Keratinocyte (primary cell): Measurements from ENCODE around the gene WNT7A. TPM values are rescaled to one million over a fixed set of nuclear protein-coding genes. Genes with fewer than 3 reads are reported as not detected.

Source experiments
- DNase-seq: peaks from one replicate; pipeline ENCODE4 v3.0.0-alpha.2; 2011; ENCODE audit warnings: low read depth, missing footprints, low spot score
- FAIRE-seq: peaks from 2 replicates; lab custom pipeline; 2011; peaks lifted over from hg19 to GRCh38; lab: Jason Lieb, UNC
- H2AFZ ChIP-seq: 2 replicates; pipeline ENCODE4 v1.6.0; 2012; ENCODE audit warnings: low read length, control low read depth, inconsistent platforms; ENCODE audit not compliant: control insufficient read depth
- H3K27ac ChIP-seq: 2 replicates; pipeline ENCODE4 v1.5.1; 2011; ENCODE audit warnings: low read length; ENCODE audit not compliant: control insufficient read depth, insufficient read depth
- H3K27me3 ChIP-seq: 3 replicates; pipeline ENCODE4 v1.6.0; 2011; ENCODE audit warnings: low read length; ENCODE audit not compliant: control insufficient read depth, insufficient read depth; ENCODE audit errors: extremely low read depth
- H3K36me3 ChIP-seq, 2 experiments: 2 replicates in 1 of 2; 3 replicates in 1 of 2; pipeline ENCODE4 v1.5.1; 2011; ENCODE audit warnings: low read length in 2 of 2, mild to moderate bottlenecking in 1 of 2; ENCODE audit not compliant: control insufficient read depth in 2 of 2, insufficient read depth in 2 of 2; ENCODE audit errors: extremely low read depth in 1 of 2
- H3K4me1 ChIP-seq: 3 replicates; pipeline ENCODE4 v1.5.1; 2011; ENCODE audit warnings: low read length; ENCODE audit not compliant: control insufficient read depth, insufficient read depth; ENCODE audit errors: extremely low read depth
- H3K4me2 ChIP-seq: 3 replicates; pipeline ENCODE4 v1.6.0; 2011; ENCODE audit warnings: low read depth, low read length; ENCODE audit not compliant: control insufficient read depth, insufficient read depth; ENCODE audit errors: extremely low read depth
- H3K4me3 ChIP-seq, 3 experiments: fragments of 200-600 bp in 1 of 3; sonication (generic) in 1 of 3; 2 replicates in 2 of 3; 3 replicates in 1 of 3; pipeline ENCODE4 v1.5.1; 2011 to 2016; ENCODE audit warnings: low read length in 3 of 3, mild to moderate bottlenecking in 3 of 3, control low read depth in 2 of 3, inconsistent platforms in 1 of 3, low read depth in 1 of 3, mixed read lengths in 1 of 3, mixed run types in 1 of 3, moderate library complexity in 1 of 3; ENCODE audit not compliant: control insufficient read depth in 2 of 3, insufficient read depth in 2 of 3; ENCODE audit errors: extremely low read depth in 1 of 3
- H3K79me2 ChIP-seq: 2 replicates; pipeline ENCODE4 v1.6.0; 2012; ENCODE audit warnings: low read length; ENCODE audit not compliant: control insufficient read depth, insufficient read depth
- H3K9ac ChIP-seq: 3 replicates; pipeline ENCODE4 v1.6.0; 2011; ENCODE audit warnings: low read length; ENCODE audit not compliant: control insufficient read depth, insufficient read depth; ENCODE audit errors: extremely low read depth
- H3K9me1 ChIP-seq: 3 replicates; pipeline ENCODE4 v1.6.0; 2011; ENCODE audit warnings: low read length; ENCODE audit not compliant: control insufficient read depth, insufficient read depth; ENCODE audit errors: extremely low read depth
- H3K9me3 ChIP-seq: 2 replicates; pipeline ENCODE4 v1.5.1; 2012; ENCODE audit warnings: low read depth, low read length; ENCODE audit not compliant: control insufficient read depth
- H4K20me1 ChIP-seq: 3 replicates; pipeline ENCODE4 v1.6.0; 2011; ENCODE audit warnings: low read length; ENCODE audit not compliant: control insufficient read depth, insufficient read depth; ENCODE audit errors: extremely low read depth
- CTCF ChIP-seq, 3 experiments: IDR thresholded peaks in 1 of 3; conservative IDR thresholded peaks in 1 of 3; optimal IDR thresholded peaks in 1 of 3; 2 replicates in 2 of 3; 3 replicates in 1 of 3; pipeline versions ENCODE3 to v1.5.1; 2011; ENCODE audit warnings: low read length in 3 of 3, mild to moderate bottlenecking in 3 of 3, moderate library complexity in 2 of 3, control low read depth in 1 of 3, inconsistent platforms in 1 of 3; ENCODE audit not compliant: insufficient read depth in 2 of 3; ENCODE audit errors: extremely low read depth in 1 of 3
- EZH2 ChIP-seq: IDR thresholded peaks from one replicate; pipeline ENCODE4 v1.6.1; 2012; ENCODE audit warnings: inconsistent platforms, mild to moderate bottlenecking, low read length, moderate library complexity
- dilution Hi-C: fragments of 300-500 bp; cut with MboI; formaldehyde crosslinking; loops from one replicate; pipeline ENCODE4 v1.7.0; 2020; ENCODE audit warnings: low sequenced_read_pairs; ENCODE audit not compliant: extremely low pct_ligation_motif_present
- polyA plus RNA-seq, 5 experiments: library from polyadenylated mRNA; depleted of rRNA in 3 of 5; stranded (reverse) in 3 of 5; stranded (forward) in 1 of 5; unstranded in 1 of 5; fragments of >200 nt; gene quantifications; 1 replicate in 1 of 5; 2 replicates in 3 of 5; 3 replicates in 1 of 5; pipeline versions ENCODE4 v1.2.1 to v1.2.3, GENCODE V29; 2011 to 2012; ENCODE audit warnings: missing spikeins in 2 of 5, low read depth in 1 of 5, low replicate concordance in 1 of 5

The WNT7A gene
- polyA plus RNA-seq, 1 donor (not counting 4 experiments of a cell fraction or from before 2014, with no cell fraction given): 20.3 TPM

DNA sequence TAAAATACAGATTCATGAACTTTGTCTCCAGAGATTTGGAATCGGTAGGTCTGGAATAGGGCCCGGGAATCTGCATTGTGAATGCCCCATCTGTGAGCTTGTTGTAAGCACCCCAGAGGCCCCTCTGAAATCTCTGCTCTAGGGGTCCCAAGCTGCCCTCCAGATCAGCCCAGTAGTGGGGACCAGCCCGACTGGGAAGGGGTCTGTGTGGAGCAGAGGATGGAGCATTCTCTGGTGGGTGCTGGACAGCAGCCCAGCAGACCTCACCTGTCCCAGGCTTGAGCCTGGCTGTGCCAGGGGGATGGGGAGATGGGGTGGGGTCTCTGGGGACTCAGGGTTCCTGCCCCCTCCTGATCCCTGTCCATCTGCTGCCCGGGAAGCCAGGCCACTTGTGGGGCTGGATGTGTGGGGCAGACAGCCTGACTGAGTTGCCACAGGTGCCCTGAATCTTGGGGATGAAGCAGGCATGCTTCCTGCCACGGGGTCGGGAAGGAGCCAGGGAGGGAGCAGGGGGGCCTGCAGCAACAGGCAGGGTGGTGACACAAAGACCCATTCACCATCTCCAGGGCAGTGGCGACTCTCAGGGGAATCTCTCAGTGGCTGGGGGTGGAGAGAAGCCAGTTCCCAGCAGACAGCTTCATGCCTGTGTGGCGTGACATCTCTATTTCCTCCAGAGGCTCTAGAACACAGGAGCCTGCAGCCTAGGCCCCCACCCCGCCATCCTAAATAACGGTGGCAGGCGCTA is 99.3 kb downstream of the WNT7A start:
- Histone ChIP-seq H3K36me3 (no peaks in the 10 kb centered on the region), H3K79me2 (no peaks in the 10 kb centered on the region), H3K4me2 (no peak overlapping the region), H4K20me1 (no peaks in the 10 kb centered on the region), H2AFZ (no peak overlapping the region), H3K27ac (no peak overlapping the region), H3K9me1 (no peaks in the 10 kb centered on the region), H3K4me1 (no peaks in the 10 kb centered on the region), H3K9me3 (no peaks in the 10 kb centered on the region), H3K27me3 (peaks cover 17% of the 10 kb centered on the region), H3K4me3 (no peak overlapping the region), H3K9ac (no peak overlapping the region)
- DNase-seq: no peak
- FAIRE-seq: no peak
- TF ChIP-seq EZH2 (no peak), CTCF (optimal IDR thresholded peaks at IDR 0.05 in 1 of 3, IDR thresholded peaks at IDR 0.05 in 1 of 3, conservative IDR thresholded peaks at IDR 0.05 in 1 of 3; ENCODE audit: extremely low read depth in 1 of 3, insufficient read depth in 2 of 3, low read length in 3 of 3) (no peak)
- dilution Hi-C loops: no loop called here

- no peaks in the 10 kb centered on the region for H3K79me2 ChIP-seq
- no peak overlapping the region for H3K9ac ChIP-seq
- H4K20me1 ChIP-seq: no peaks in the 10 kb centered on the region
- dilution Hi-C loops: no loop called here
- H2AFZ ChIP-seq: no peak overlapping the region
- no peaks in the 10 kb centered on the region for H3K4me1 ChIP-seq
- H3K9me1 ChIP-seq: no peaks in the 10 kb centered on the region
- DNase-seq (no peak), FAIRE-seq (no peak)
- peaks cover 3% of the 10 kb centered on the region for H3K27me3 ChIP-seq
- H3K4me2 ChIP-seq: no peak overlapping the region
- TF ChIP-seq CTCF (optimal IDR thresholded peaks at IDR 0.05 in 1 of 3, IDR thresholded peaks at IDR 0.05 in 1 of 3, conservative IDR thresholded peaks at IDR 0.05 in 1 of 3; ENCODE audit: extremely low read depth in 1 of 3, insufficient read depth in 2 of 3, low read length in 3 of 3) (peak in 1 of 3 experiments; percentile 12), EZH2 (no peak)
- H3K4me3 ChIP-seq: no peak overlapping the region
- no peaks in the 10 kb centered on the region for H3K9me3 ChIP-seq
- H3K36me3 ChIP-seq: no peaks in the 10 kb centered on the region
- H3K27ac ChIP-seq: no peak overlapping the region
Observed at GRCh38 chr3:13776253-13777050, 103.4 kb downstream of the WNT7A start.
